ENCODE results near the gene EHMT1.

- no peak for TF ChIP-seq CTCF (IDR thresholded peaks at IDR 0.05)
- no peak for TF ChIP-seq POLR2A (IDR thresholded peaks at IDR 0.05; ENCODE audit: low read depth)
- TF ChIP-seq EP300 (IDR thresholded peaks at IDR 0.05): no peak
Measured at GRCh38 chr9:137726764-137727163, 108.0 kb downstream of the EHMT1 start.

All from esophagus muscularis mucosa (tissue), 4 donors.